Measurements from ENCODE around the gene STXBP6.
"Not testable (repeated sequence)": the region's sequence is repeated elsewhere in the genome, so short reads cannot be mapped to it uniquely, and the experiment has no call there.

Gene STXBP6

GRCh38 chr14:24785698-24786097, 264.2 kb downstream of the STXBP6 start:
- no peak for DNase-seq

- peak in 1 of 2 experiments; percentile 41 for DNase-seq
These were observed 265.0 kb downstream of the STXBP6 start for GRCh38 chr14:24784981-24785380.

GRCh38 chr14:24783791-24784190, 266.2 kb downstream of the STXBP6 start:
- DNase-seq: no peak

- DNase-seq: no peak
These were observed 269.7 kb downstream of the STXBP6 start for GRCh38 chr14:24780281-24780680.

GRCh38 chr14:24777678-24778077, 272.3 kb downstream of the STXBP6 start:
- DNase-seq: no peak

GRCh38 chr14:24775950-24776349, 274.0 kb downstream of the STXBP6 start:
- DNase-seq: peak in 1 of 2 experiments; percentile 22

DNA sequence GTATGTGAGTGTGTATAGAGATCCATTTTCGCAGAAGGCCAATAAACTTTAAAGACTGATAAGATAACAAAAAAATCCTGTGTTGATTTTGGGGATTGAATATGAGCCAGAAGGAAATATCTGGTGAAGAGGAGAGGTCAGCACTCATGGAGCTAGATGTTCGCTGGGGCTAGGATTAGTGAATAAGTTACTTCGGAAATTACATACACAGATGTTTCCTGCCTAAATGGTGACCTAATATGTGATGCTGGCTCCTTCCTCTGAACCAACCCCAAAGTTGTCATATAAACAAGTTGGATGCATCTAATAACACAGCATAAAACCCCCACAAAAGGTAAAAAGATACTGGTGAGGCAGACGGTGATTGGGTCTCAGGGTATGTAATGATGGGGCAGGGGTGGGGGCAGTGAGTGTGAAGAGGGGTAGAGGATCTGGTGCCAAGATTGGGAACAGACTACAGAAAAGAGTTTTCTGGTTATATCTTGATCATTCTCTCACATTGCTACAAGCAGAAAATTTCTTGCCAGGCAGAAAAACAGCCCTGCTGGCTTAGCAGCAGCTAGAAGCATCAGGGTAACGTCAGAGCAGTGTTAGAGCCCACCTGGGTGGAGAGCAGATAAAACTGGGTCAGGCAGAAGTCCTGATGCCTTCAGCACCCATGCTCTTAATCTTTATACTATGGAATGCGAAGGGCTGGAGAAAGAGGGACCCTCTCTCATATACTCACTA, 275.6 kb downstream of the STXBP6 start:
- DNase-seq: no peak

DNA sequence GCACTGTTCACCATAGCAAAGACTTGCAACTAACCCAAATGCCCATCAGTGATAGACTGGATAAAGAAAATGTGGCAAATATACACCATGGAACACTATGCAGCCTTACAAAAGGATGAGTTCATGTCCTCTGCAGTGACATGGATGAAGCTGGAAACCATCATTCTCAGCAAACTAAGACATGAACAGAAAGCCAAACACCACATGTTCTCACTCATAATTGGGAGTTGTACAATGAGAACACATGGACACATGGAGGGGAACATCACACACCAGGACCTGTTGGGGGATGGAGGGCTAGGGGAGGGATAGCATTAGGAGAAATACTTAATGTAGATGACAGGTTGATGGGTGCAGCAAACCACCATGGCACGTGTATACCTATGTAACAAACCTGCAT, 276.4 kb downstream of the STXBP6 start:
- not testable (repeated sequence) for DNase-seq

DNA sequence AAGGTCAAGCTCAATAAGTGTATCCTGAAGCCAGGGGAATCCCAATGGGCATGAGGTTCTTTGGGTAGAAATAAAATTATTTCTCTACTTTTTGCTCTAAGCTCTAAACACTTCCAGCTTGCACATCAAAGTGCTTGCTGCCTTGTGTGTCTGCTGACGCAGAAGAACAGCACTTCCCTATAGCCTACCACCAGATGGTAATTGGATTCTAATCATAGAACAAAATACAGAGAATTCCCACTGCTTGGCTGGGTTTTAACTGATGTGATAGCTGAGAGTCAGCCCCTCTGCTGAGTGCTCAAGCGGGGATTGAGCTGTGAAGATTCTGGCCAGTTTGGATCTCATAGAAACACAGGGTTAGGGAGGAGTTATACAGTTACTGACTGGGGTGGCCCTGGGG, 283.5 kb downstream of the STXBP6 start:
- no peak for DNase-seq

- DNase-seq: no peak
These were observed 288.8 kb downstream of the STXBP6 start for GRCh38 chr14:24761141-24761540.
